K562 (cell line): ENCODE results near the gene MN1. TPM values are rescaled to one million over a fixed set of nuclear protein-coding genes. Genes with fewer than 3 reads are reported as not detected.

Experiments
- ATAC-seq: fragments of 200-7000 bp; cut with Tn5 transposase; 3 replicates; pipeline ENCODE4 v1.9.1; 2020; ENCODE audit warnings: moderate library complexity
- BruUV-seq: library from RNA; stranded (reverse); fragments of 400-500 nt; replicated peaks from 2 replicates; lab custom pipeline; 2021; lab: Mats Ljungman, UMichigan
- CTCF ChIA-PET: fragments of 300-600 bp; formaldehyde crosslinking; extraction: SDS; loops from one replicate; lab custom pipeline; 2021; ENCODE audit warnings: low intra/inter-chr PET ratio; lab: Yijun Ruan, JAX
- POLR2A ChIA-PET: fragments of 300-600, 350-650 bp; sonication (Branson Sonifier 250); formaldehyde crosslinking; extraction: SDS; loops from one replicate; lab custom pipeline; 2021; ENCODE audit warnings: antibody characterized with exemption, inconsistent platforms; lab: Yijun Ruan, JAX
- DNase-seq, 4 experiments: peaks; one replicate each; pipeline versions ENCODE4 v3.0.0 to v3.0.0-alpha.2; 2011 to 2018; ENCODE audit warnings: low spot score in 3 of 4, mixed read lengths in 3 of 4; ENCODE audit errors: extremely low read depth in 1 of 4
- FAIRE-seq: peaks from 2 replicates; lab custom pipeline; 2011; peaks lifted over from hg19 to GRCh38; lab: Jason Lieb, UNC
- H2AFZ ChIP-seq: 2 replicates; pipeline ENCODE4 v1.6.0; 2011; ENCODE audit warnings: low read depth, low read length, control low read depth, inconsistent platforms
- H3K27ac ChIP-seq: fragments of 200-600 bp; 3 replicates; pipeline ENCODE4 v1.8.0; 2011; ENCODE audit warnings: low read depth, mild to moderate bottlenecking, control low read depth, inconsistent platforms, low read length, moderate library complexity, mixed read lengths; ENCODE audit errors: extremely low read depth
- H3K27me3 ChIP-seq, 2 experiments: fragments of 300-600 bp in 1 of 2; 2 replicates in 1 of 2; 3 replicates in 1 of 2; pipeline versions ENCODE4 v1.6.0 to v1.8.0; 2011; ENCODE audit warnings: inconsistent platforms in 2 of 2, low read length in 2 of 2, mild to moderate bottlenecking in 1 of 2, mixed read lengths in 1 of 2, moderate library complexity in 1 of 2; ENCODE audit not compliant: control insufficient read depth in 2 of 2, insufficient read depth in 2 of 2
- H3K36me3 ChIP-seq: fragments of 300-600 bp; 3 replicates; pipeline ENCODE4 v1.8.0; 2011; ENCODE audit warnings: mild to moderate bottlenecking, low read length, inconsistent platforms; ENCODE audit not compliant: control insufficient read depth, insufficient read depth
- H3K4me1 ChIP-seq, 2 experiments: fragments of 200-600 bp in 1 of 2; replicated peaks in 1 of 2; 2 replicates in 1 of 2; 3 replicates in 1 of 2; pipeline versions ENCODE4 v1.5.1 to v1.8.0; 2011; ENCODE audit warnings: inconsistent platforms in 2 of 2, low read length in 2 of 2, mild to moderate bottlenecking in 1 of 2, mixed read lengths in 1 of 2, moderate library complexity in 1 of 2; ENCODE audit not compliant: control insufficient read depth in 2 of 2, insufficient read depth in 2 of 2
- H3K4me2 ChIP-seq: 2 replicates; pipeline ENCODE4 v1.6.1; 2011; ENCODE audit warnings: low read length, control low read depth, inconsistent platforms, mixed read lengths; ENCODE audit not compliant: insufficient read depth
- H3K4me3 ChIP-seq: fragments of 200-600 bp; sonication (generic), shearing (Covaris generic); 2 replicates; pipeline ENCODE4 v1.5.1; 2016; ENCODE audit warnings: control low read depth, inconsistent platforms
- H3K79me2 ChIP-seq: fragments of 200-600 bp; 3 replicates; pipeline ENCODE4 v1.8.0; 2011; ENCODE audit warnings: low read length, inconsistent platforms; ENCODE audit not compliant: control insufficient read depth, insufficient read depth
- H3K9ac ChIP-seq, 2 experiments: 2 replicates each; pipeline versions ENCODE4 v1.6.0 to v1.6.1; 2011; ENCODE audit warnings: low read depth in 2 of 2, low read length in 2 of 2, control low read depth in 1 of 2, inconsistent platforms in 1 of 2, mild to moderate bottlenecking in 1 of 2, mixed read lengths in 1 of 2; ENCODE audit not compliant: insufficient read depth in 1 of 2
- H3K9me1 ChIP-seq: one replicate; pipeline ENCODE4 v1.6.0; 2011; ENCODE audit warnings: inconsistent platforms, mild to moderate bottlenecking, low read length, moderate library complexity; ENCODE audit not compliant: control insufficient read depth, insufficient read depth
- H3K9me3 ChIP-seq: replicated peaks from 2 replicates; pipeline ENCODE4 v1.5.1; 2011; ENCODE audit warnings: low read depth, low read length, inconsistent platforms; ENCODE audit not compliant: control insufficient read depth, insufficient read depth
- H4K20me1 ChIP-seq: replicated peaks from 2 replicates; pipeline ENCODE4 v1.6.1; 2011; ENCODE audit warnings: low read length, inconsistent platforms, mixed read lengths; ENCODE audit not compliant: control insufficient read depth, insufficient read depth
- ATF4 ChIP-seq: fragments of 450-650 bp; formaldehyde crosslinking; IDR thresholded peaks from 2 replicates; pipeline ENCODE4 v1.4.0; 2022; ENCODE audit warnings: mild to moderate bottlenecking, moderate library complexity
- FOXK2 ChIP-seq, 2 experiments: fragments of 450-650 bp; IDR thresholded peaks in 1 of 2; conservative IDR thresholded peaks in 1 of 2; 2 replicates each; pipeline ENCODE4 v1.6.1; 2016; ENCODE audit warnings: low read depth in 2 of 2, mild to moderate bottlenecking in 1 of 2
- ID3 ChIP-seq, 2 experiments: fragments of 250-450 bp in 1 of 2; fragments of 450-650 bp in 1 of 2; sonication (Bioruptor Pico) in 1 of 2; IDR thresholded peaks; 2 replicates each; pipeline versions ENCODE4 v1.6.1 to v1.8.0; 2016 to 2021; ENCODE audit warnings: mild to moderate bottlenecking in 2 of 2, moderate library complexity in 2 of 2, missing compliant biosample characterization in 1 of 2, missing genetic modification characterization in 1 of 2
- KAT7 ChIP-seq: sonication (generic); formaldehyde crosslinking; IDR thresholded peaks from 2 replicates; pipeline ENCODE4 v1.8.0; 2022; ENCODE audit warnings: missing genetic modification reagents, mild to moderate bottlenecking, borderline replicate concordance
- KDM4B ChIP-seq, 2 experiments: fragments of 450-650 bp in 1 of 2; sonication (generic) in 1 of 2; IDR thresholded peaks; 2 replicates each; pipeline ENCODE4 v1.6.1; 2016 to 2017; ENCODE audit warnings: borderline replicate concordance in 2 of 2, antibody characterized with exemption in 1 of 2, low read depth in 1 of 2, mild to moderate bottlenecking in 1 of 2
- MLX ChIP-seq, 2 experiments: fragments of 450-650 bp in 1 of 2; sonication (generic) in 1 of 2; formaldehyde crosslinking; conservative IDR thresholded peaks; 2 replicates each; pipeline versions ENCODE4 v1.4.0 to v1.8.1; 2020 to 2022; ENCODE audit warnings: mild to moderate bottlenecking in 1 of 2, missing genetic modification reagents in 1 of 2
- MTA3 ChIP-seq: fragments of 450-650 bp; formaldehyde crosslinking; IDR thresholded peaks from 2 replicates; pipeline ENCODE4 v1.6.1; 2017; ENCODE audit warnings: mild to moderate bottlenecking, borderline replicate concordance
- POLR2A ChIP-seq: fragments of 450-650 bp; conservative IDR thresholded peaks from 2 replicates; pipeline ENCODE4 v1.6.1; 2016
- RUNX1 ChIP-seq: sonication (generic); IDR thresholded peaks from 2 replicates; pipeline ENCODE4 v1.6.1; 2016; ENCODE audit warnings: antibody characterized with exemption, low read depth
- SLC30A9 ChIP-seq: fragments of 250-450 bp; sonication (Bioruptor Pico); IDR thresholded peaks from 2 replicates; pipeline ENCODE4 v1.8.0; 2022; ENCODE audit warnings: mild to moderate bottlenecking, moderate library complexity
- SRSF1 ChIP-seq: fragments of 200-400 bp; formaldehyde crosslinking; IDR thresholded peaks from 2 replicates; pipeline ENCODE4 v1.6.1; 2017; ENCODE audit warnings: mild to moderate bottlenecking, low read depth, low read length, moderate library complexity
- TAF7 ChIP-seq: fragments of 450-650 bp; IDR thresholded peaks from 2 replicates; pipeline ENCODE4 v1.6.1; 2016; ENCODE audit warnings: missing genetic modification characterization, missing compliant biosample characterization
- ZKSCAN1 ChIP-seq: fragments of 150-350 bp; IDR thresholded peaks from 2 replicates; pipeline ENCODE4 v1.6.1; 2016; ENCODE audit warnings: low read depth, low read length
- ZNF311 ChIP-seq: fragments of 250-450 bp; sonication (Bioruptor Pico); IDR thresholded peaks from 2 replicates; pipeline ENCODE4 v1.4.0; 2020; ENCODE audit warnings: mild to moderate bottlenecking, moderate library complexity
- ZNF431 ChIP-seq: sonication (generic); formaldehyde crosslinking; IDR thresholded peaks from 2 replicates; pipeline ENCODE4 v1.8.0; 2022; ENCODE audit warnings: mild to moderate bottlenecking, missing genetic modification reagents
- ZNF77 ChIP-seq: fragments of 250-450 bp; sonication (Bioruptor Pico); IDR thresholded peaks from 2 replicates; pipeline ENCODE4 v1.5.0; 2020
- WGBS: fragments of 100-300 bp; shearing (Covaris generic); methylation state at CpG from one replicate; pipeline ENCODE4 v1.1.6; 2016; ENCODE audit warnings: low coverage, mixed read lengths; ENCODE audit not compliant: insufficient coverage; ENCODE audit errors: missing lambda C conversion rate; 5-methylcytosine and 5-hydroxymethylcytosine counted together
- in situ Hi-C: fragments of 300-500 bp; cut with MboI; formaldehyde crosslinking; loops from 4 replicates; pipeline ENCODE4 v1.15.0; 2018; ENCODE audit warnings: inconsistent platforms, mixed read lengths
- intact Hi-C: fragments of 100-400 bp; cut with micrococcal nuclease; formaldehyde crosslinking; loops from 2 replicates; pipeline ENCODE4 v1.14.2; 2022
- polyA plus RNA-seq, 8 experiments: library from polyadenylated mRNA; depleted of rRNA in 4 of 8; stranded (reverse) in 5 of 8; unstranded in 3 of 8; fragments of >200 nt; fragmentation: Nextera tagmentation in 2 of 8; fragmentation: Illumina TruSeq in 1 of 8; extraction: Ambion mirVana in 2 of 8; extraction: Trizol in 1 of 8; gene quantifications; 2 replicates each; pipeline versions ENCODE4 v1.2.1 to v1.2.3, GENCODE V29; 2011 to 2014; ENCODE audit warnings: inconsistent platforms in 1 of 8, missing spikeins in 1 of 8
- total RNA-seq, 7 experiments: library from RNA; depleted of rRNA in 6 of 7; stranded (reverse); fragments of >200 nt in 6 of 7; fragmentation: Illumina TruSeq in 2 of 7; extraction: Trizol in 2 of 7; gene quantifications; 2 replicates each; pipeline versions ENCODE4 v1.2.1 to v1.2.3, GENCODE V29; 2011 to 2021; ENCODE audit warnings: low replicate concordance in 1 of 7
- TF ChIP-seq, protein P1 (sequence below): fragments of 250-450 bp; sonication (Bioruptor Pico); IDR thresholded peaks from 2 replicates; pipeline ENCODE4 v1.5.0; 2021
- TF ChIP-seq, protein P2 (sequence below): sonication (generic); formaldehyde crosslinking; IDR thresholded peaks from 2 replicates; pipeline ENCODE4 v1.8.0; 2022; ENCODE audit warnings: mild to moderate bottlenecking, missing genetic modification reagents

MN1 gene
- total and polyA plus RNA-seq, 9 of the 15 experiments (the other 6 are each of a cell fraction or from before 2014, with no cell fraction given): under 0.01 to 0.05 (median 0.03) TPM; not detected in 5

GRCh38 chr22:27850000-27850521 is 48.5 kb upstream of the MN1 start:
- no peak overlapping the region for H3K4me3 ChIP-seq
- ATAC-seq: no peak
- WGBS: 80% methylated on average over 5 of the region's 6 CpGs
- no peaks in the 10 kb centered on the region for H3K9me3 ChIP-seq
- CTCF ChIA-PET: no interaction called here
- no peak overlapping the region for H3K9ac ChIP-seq
- FAIRE-seq: no peak
- no peaks in the 10 kb centered on the region for H3K79me2 ChIP-seq
- intact Hi-C loops (no loop called here), in situ Hi-C loops (no loop called here)
- no peak overlapping the region for H2AFZ ChIP-seq
- no peak for TF ChIP-seq TAF7 (tag)
- no peak for TF ChIP-seq KDM4B (IDR thresholded peaks at IDR 0.05; ENCODE audit: borderline replicate concordance in 2 of 2, low read depth in 1 of 2)
- no peak for TF ChIP-seq ZNF311
- TF ChIP-seq ID3 (CRISPR knock-in tag; IDR thresholded peaks at IDR 0.05): no peak
- TF ChIP-seq ID3 (tag; IDR thresholded peaks at IDR 0.05): no peak
- TF ChIP-seq SRSF1: no peak
- TF ChIP-seq ZNF77 (CRISPR knock-in tag): no peak
- TF ChIP-seq RUNX1: no peak
- TF ChIP-seq, protein P1, sequence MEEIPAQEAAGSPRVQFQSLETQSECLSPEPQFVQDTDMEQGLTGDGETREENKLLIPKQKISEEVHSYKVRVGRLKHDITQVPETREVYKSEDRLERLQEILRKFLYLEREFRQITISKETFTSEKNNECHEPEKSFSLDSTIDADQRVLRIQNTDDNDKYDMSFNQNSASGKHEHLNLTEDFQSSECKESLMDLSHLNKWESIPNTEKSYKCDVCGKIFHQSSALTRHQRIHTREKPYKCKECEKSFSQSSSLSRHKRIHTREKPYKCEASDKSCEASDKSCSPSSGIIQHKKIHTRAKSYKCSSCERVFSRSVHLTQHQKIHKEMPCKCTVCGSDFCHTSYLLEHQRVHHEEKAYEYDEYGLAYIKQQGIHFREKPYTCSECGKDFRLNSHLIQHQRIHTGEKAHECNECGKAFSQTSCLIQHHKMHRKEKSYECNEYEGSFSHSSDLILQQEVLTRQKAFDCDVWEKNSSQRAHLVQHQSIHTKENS (CRISPR knock-in tag): no peak
- no peak for TF ChIP-seq ZKSCAN1
- TF ChIP-seq MLX (CRISPR knock-in tag; conservative IDR thresholded peaks at IDR 0.05): no peak
- TF ChIP-seq, protein P2, sequence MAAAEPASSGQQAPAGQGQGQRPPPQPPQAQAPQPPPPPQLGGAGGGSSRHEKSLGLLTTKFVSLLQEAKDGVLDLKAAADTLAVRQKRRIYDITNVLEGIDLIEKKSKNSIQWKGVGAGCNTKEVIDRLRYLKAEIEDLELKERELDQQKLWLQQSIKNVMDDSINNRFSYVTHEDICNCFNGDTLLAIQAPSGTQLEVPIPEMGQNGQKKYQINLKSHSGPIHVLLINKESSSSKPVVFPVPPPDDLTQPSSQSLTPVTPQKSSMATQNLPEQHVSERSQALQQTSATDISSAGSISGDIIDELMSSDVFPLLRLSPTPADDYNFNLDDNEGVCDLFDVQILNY (CRISPR knock-in tag): no peak
- no peak for TF ChIP-seq SLC30A9 (CRISPR knock-in tag)
- TF ChIP-seq MTA3: no peak
- no peak for TF ChIP-seq FOXK2 (conservative IDR thresholded peaks at IDR 0.05 in 1 of 2, IDR thresholded peaks at IDR 0.05 in 1 of 2; ENCODE audit: low read depth in 2 of 2)
- TF ChIP-seq KAT7: no peak
- TF ChIP-seq POLR2A: no peak
- TF ChIP-seq ATF4: no peak
- no peak for TF ChIP-seq ZNF431 (CRISPR knock-in tag)
- no peaks in the 10 kb centered on the region for H3K9me1 ChIP-seq
- H3K36me3 ChIP-seq: peaks cover 61% of the 10 kb centered on the region
- H3K27ac ChIP-seq: no peak overlapping the region
- H3K27me3 ChIP-seq: no peaks in the 10 kb centered on the region
- no peak for DNase-seq
- POLR2A ChIA-PET: interaction anchor here (0.7 kb wide), 1 partner anchor 796 kb away, joined by 3 read pairs; no protein-coding TSS in a partner anchor
- H4K20me1 ChIP-seq: peaks cover 4% of the 10 kb centered on the region
- BruUV-seq: no TSS peak
- no peak overlapping the region for H3K4me2 ChIP-seq
- H3K4me1 ChIP-seq: peaks cover 0 to 20% of the 10 kb centered on the region in 2 experiments; a peak in 4 of 5 replicates
